NB4 (cell line): Measurements from ENCODE around the gene PNPLA2.

Experiments used
- MYC ChIP-seq: IDR thresholded peaks from 2 replicates; pipeline ENCODE4 v1.6.1; 2011; ENCODE audit warnings: low read depth, low read length
- POLR2A ChIP-seq: IDR thresholded peaks from 2 replicates; pipeline ENCODE4 v1.6.1; 2011; ENCODE audit warnings: mild to moderate bottlenecking; ENCODE audit not compliant: insufficient read length; ENCODE audit errors: extremely low read depth
- TF ChIP-seq, protein P1 (sequence below): IDR thresholded peaks from one replicate; pipeline ENCODE4 v1.5.1; 2012; ENCODE audit warnings: low read depth, low read length
- TF ChIP-seq, protein P2 (sequence below): IDR thresholded peaks from 2 replicates; pipeline ENCODE4 v1.6.1; 2011; ENCODE audit warnings: low read depth, low read length

DNA sequence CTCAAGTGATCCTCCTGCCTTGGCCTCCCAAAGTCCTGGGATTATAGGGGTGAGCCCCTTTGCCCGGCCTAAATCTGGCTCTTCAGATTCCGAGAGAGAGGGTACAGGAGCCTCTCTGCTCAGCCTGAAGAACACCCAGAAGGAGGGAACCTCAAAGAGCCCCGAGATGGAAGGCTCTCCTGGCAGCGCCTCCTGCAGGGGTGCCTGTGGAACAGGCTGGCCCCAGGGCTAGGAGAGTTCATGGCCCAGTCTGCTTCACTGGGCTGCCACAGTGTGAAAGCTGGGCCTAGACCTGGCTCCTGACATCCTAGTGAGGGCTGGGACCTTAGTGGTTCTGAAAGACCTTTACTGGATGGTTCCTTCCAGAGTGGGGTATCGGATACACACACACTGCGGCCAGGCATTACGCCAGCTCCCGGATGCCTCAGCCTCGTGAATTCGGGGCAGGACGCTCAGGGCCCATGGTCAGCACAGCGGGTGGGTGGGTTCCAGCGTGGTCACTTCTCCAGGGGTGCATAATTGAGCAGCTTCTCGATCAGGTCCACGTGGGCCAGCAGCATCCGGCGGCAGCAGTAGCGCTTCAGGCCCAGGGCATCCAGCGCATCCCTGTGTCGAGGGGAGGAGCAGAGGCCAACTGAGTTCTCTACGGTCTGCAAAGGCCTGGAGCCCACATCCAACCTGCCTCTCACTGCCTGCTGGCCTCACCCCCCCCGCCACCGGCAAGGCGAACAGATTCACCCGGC lies 21.3 kb downstream of the PNPLA2 start:
- TF ChIP-seq, protein P1, sequence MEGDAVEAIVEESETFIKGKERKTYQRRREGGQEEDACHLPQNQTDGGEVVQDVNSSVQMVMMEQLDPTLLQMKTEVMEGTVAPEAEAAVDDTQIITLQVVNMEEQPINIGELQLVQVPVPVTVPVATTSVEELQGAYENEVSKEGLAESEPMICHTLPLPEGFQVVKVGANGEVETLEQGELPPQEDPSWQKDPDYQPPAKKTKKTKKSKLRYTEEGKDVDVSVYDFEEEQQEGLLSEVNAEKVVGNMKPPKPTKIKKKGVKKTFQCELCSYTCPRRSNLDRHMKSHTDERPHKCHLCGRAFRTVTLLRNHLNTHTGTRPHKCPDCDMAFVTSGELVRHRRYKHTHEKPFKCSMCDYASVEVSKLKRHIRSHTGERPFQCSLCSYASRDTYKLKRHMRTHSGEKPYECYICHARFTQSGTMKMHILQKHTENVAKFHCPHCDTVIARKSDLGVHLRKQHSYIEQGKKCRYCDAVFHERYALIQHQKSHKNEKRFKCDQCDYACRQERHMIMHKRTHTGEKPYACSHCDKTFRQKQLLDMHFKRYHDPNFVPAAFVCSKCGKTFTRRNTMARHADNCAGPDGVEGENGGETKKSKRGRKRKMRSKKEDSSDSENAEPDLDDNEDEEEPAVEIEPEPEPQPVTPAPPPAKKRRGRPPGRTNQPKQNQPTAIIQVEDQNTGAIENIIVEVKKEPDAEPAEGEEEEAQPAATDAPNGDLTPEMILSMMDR, result peak; percentile 16
- TF ChIP-seq POLR2A (no peak), MYC (no peak)
- TF ChIP-seq, protein P2, sequence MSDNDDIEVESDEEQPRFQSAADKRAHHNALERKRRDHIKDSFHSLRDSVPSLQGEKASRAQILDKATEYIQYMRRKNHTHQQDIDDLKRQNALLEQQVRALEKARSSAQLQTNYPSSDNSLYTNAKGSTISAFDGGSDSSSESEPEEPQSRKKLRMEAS, result no peak
